Tibial nerve (tissue), 3 donors: ENCODE data around the gene SOS1.

Experiments
- CTCF ChIP-seq, 5 experiments: fragments of 200-600 bp in 3 of 5; fragments of 450-650 bp in 2 of 5; sonication (generic) in 3 of 5; IDR thresholded peaks; one replicate each; pipeline ENCODE4 v1.5.1; 2016 to 2019; ENCODE audit warnings: antibody characterized with exemption in 5 of 5, mild to moderate bottlenecking in 3 of 5, moderate library complexity in 2 of 5
- POLR2A ChIP-seq, 2 donors: fragments of 450-650 bp; IDR thresholded peaks; one replicate each; pipeline ENCODE4 v1.6.1; 2017; ENCODE audit warnings: antibody characterized with exemption in 2 of 2, mild to moderate bottlenecking in 2 of 2, moderate library complexity in 2 of 2

- TF ChIP-seq CTCF (IDR thresholded peaks at IDR 0.05), result no peak
- TF ChIP-seq POLR2A (IDR thresholded peaks at IDR 0.05), result no peak
Observed at GRCh38 chr2:39133215-39133851, 12.5 kb upstream of the SOS1 start.
